Keratinocyte (primary cell): Measurements from ENCODE around the gene C3orf20. TPM values are rescaled to one million over a fixed set of nuclear protein-coding genes. Genes with fewer than 3 reads are reported as not detected.

Experiments used
- DNase-seq: peaks from one replicate; pipeline ENCODE4 v3.0.0-alpha.2; 2011; ENCODE audit warnings: low read depth, missing footprints, low spot score
- FAIRE-seq: peaks from 2 replicates; lab custom pipeline; 2011; peaks lifted over from hg19 to GRCh38; lab: Jason Lieb, UNC
- H2AFZ ChIP-seq: 2 replicates; pipeline ENCODE4 v1.6.0; 2012; ENCODE audit warnings: low read length, control low read depth, inconsistent platforms; ENCODE audit not compliant: control insufficient read depth
- H3K27ac ChIP-seq: 2 replicates; pipeline ENCODE4 v1.5.1; 2011; ENCODE audit warnings: low read length; ENCODE audit not compliant: control insufficient read depth, insufficient read depth
- H3K27me3 ChIP-seq: 3 replicates; pipeline ENCODE4 v1.6.0; 2011; ENCODE audit warnings: low read length; ENCODE audit not compliant: control insufficient read depth, insufficient read depth; ENCODE audit errors: extremely low read depth
- H3K36me3 ChIP-seq, 2 experiments: 2 replicates in 1 of 2; 3 replicates in 1 of 2; pipeline ENCODE4 v1.5.1; 2011; ENCODE audit warnings: low read length in 2 of 2, mild to moderate bottlenecking in 1 of 2; ENCODE audit not compliant: control insufficient read depth in 2 of 2, insufficient read depth in 2 of 2; ENCODE audit errors: extremely low read depth in 1 of 2
- H3K4me1 ChIP-seq: 3 replicates; pipeline ENCODE4 v1.5.1; 2011; ENCODE audit warnings: low read length; ENCODE audit not compliant: control insufficient read depth, insufficient read depth; ENCODE audit errors: extremely low read depth
- H3K4me2 ChIP-seq: 3 replicates; pipeline ENCODE4 v1.6.0; 2011; ENCODE audit warnings: low read depth, low read length; ENCODE audit not compliant: control insufficient read depth, insufficient read depth; ENCODE audit errors: extremely low read depth
- H3K4me3 ChIP-seq, 3 experiments: fragments of 200-600 bp in 1 of 3; sonication (generic) in 1 of 3; 2 replicates in 2 of 3; 3 replicates in 1 of 3; pipeline ENCODE4 v1.5.1; 2011 to 2016; ENCODE audit warnings: low read length in 3 of 3, mild to moderate bottlenecking in 3 of 3, control low read depth in 2 of 3, inconsistent platforms in 1 of 3, low read depth in 1 of 3, mixed read lengths in 1 of 3, mixed run types in 1 of 3, moderate library complexity in 1 of 3; ENCODE audit not compliant: control insufficient read depth in 2 of 3, insufficient read depth in 2 of 3; ENCODE audit errors: extremely low read depth in 1 of 3
- H3K79me2 ChIP-seq: 2 replicates; pipeline ENCODE4 v1.6.0; 2012; ENCODE audit warnings: low read length; ENCODE audit not compliant: control insufficient read depth, insufficient read depth
- H3K9ac ChIP-seq: 3 replicates; pipeline ENCODE4 v1.6.0; 2011; ENCODE audit warnings: low read length; ENCODE audit not compliant: control insufficient read depth, insufficient read depth; ENCODE audit errors: extremely low read depth
- H3K9me1 ChIP-seq: 3 replicates; pipeline ENCODE4 v1.6.0; 2011; ENCODE audit warnings: low read length; ENCODE audit not compliant: control insufficient read depth, insufficient read depth; ENCODE audit errors: extremely low read depth
- H3K9me3 ChIP-seq: 2 replicates; pipeline ENCODE4 v1.5.1; 2012; ENCODE audit warnings: low read depth, low read length; ENCODE audit not compliant: control insufficient read depth
- H4K20me1 ChIP-seq: 3 replicates; pipeline ENCODE4 v1.6.0; 2011; ENCODE audit warnings: low read length; ENCODE audit not compliant: control insufficient read depth, insufficient read depth; ENCODE audit errors: extremely low read depth
- CTCF ChIP-seq, 3 experiments: IDR thresholded peaks in 1 of 3; conservative IDR thresholded peaks in 1 of 3; optimal IDR thresholded peaks in 1 of 3; 2 replicates in 2 of 3; 3 replicates in 1 of 3; pipeline versions ENCODE3 to v1.5.1; 2011; ENCODE audit warnings: low read length in 3 of 3, mild to moderate bottlenecking in 3 of 3, moderate library complexity in 2 of 3, control low read depth in 1 of 3, inconsistent platforms in 1 of 3; ENCODE audit not compliant: insufficient read depth in 2 of 3; ENCODE audit errors: extremely low read depth in 1 of 3
- EZH2 ChIP-seq: IDR thresholded peaks from one replicate; pipeline ENCODE4 v1.6.1; 2012; ENCODE audit warnings: inconsistent platforms, mild to moderate bottlenecking, low read length, moderate library complexity
- dilution Hi-C: fragments of 300-500 bp; cut with MboI; formaldehyde crosslinking; loops from one replicate; pipeline ENCODE4 v1.7.0; 2020; ENCODE audit warnings: low sequenced_read_pairs; ENCODE audit not compliant: extremely low pct_ligation_motif_present
- polyA plus RNA-seq, 5 experiments: library from polyadenylated mRNA; depleted of rRNA in 3 of 5; stranded (reverse) in 3 of 5; stranded (forward) in 1 of 5; unstranded in 1 of 5; fragments of >200 nt; gene quantifications; 1 replicate in 1 of 5; 2 replicates in 3 of 5; 3 replicates in 1 of 5; pipeline versions ENCODE4 v1.2.1 to v1.2.3, GENCODE V29; 2011 to 2012; ENCODE audit warnings: missing spikeins in 2 of 5, low read depth in 1 of 5, low replicate concordance in 1 of 5

Gene C3orf20
- polyA plus RNA-seq, 1 donor (not counting 4 experiments of a cell fraction or from before 2014, with no cell fraction given) = not detected

GRCh38 chr3:14814411-14814871 is 139.5 kb downstream of the C3orf20 start:
- DNase-seq (no peak), FAIRE-seq (no peak)
- Histone ChIP-seq H4K20me1 (peaks cover 3% of the 10 kb centered on the region), H3K36me3 (no peaks in the 10 kb centered on the region), H3K9ac (no peak overlapping the region), H3K79me2 (no peaks in the 10 kb centered on the region), H3K4me3 (no peak overlapping the region), H3K9me3 (no peaks in the 10 kb centered on the region), H2AFZ (no peak overlapping the region), H3K27me3 (peaks cover 54% of the 10 kb centered on the region), H3K9me1 (no peaks in the 10 kb centered on the region), H3K27ac (no peak overlapping the region), H3K4me2 (no peak overlapping the region), H3K4me1 (no peaks in the 10 kb centered on the region)
- dilution Hi-C loops = no loop called here
- TF ChIP-seq CTCF (optimal IDR thresholded peaks at IDR 0.05 in 1 of 3, IDR thresholded peaks at IDR 0.05 in 1 of 3, conservative IDR thresholded peaks at IDR 0.05 in 1 of 3; ENCODE audit: extremely low read depth in 1 of 3, insufficient read depth in 2 of 3, low read length in 3 of 3) (no peak), EZH2 (no peak)

GRCh38 chr3:14816359-14816758 is 141.4 kb downstream of the C3orf20 start:
- Histone ChIP-seq H3K4me2 (no peak overlapping the region), H3K9me1 (no peaks in the 10 kb centered on the region), H3K4me1 (no peaks in the 10 kb centered on the region), H3K79me2 (no peaks in the 10 kb centered on the region), H4K20me1 (no peaks in the 10 kb centered on the region), H3K36me3 (no peaks in the 10 kb centered on the region), H3K9ac (no peak overlapping the region), H3K27me3 (peaks cover 39% of the 10 kb centered on the region), H3K27ac (no peak overlapping the region), H2AFZ (no peak overlapping the region), H3K9me3 (no peaks in the 10 kb centered on the region), H3K4me3 (no peak overlapping the region)
- DNase-seq (no peak), FAIRE-seq (no peak)
- dilution Hi-C loops = no loop called here
- TF ChIP-seq CTCF (optimal IDR thresholded peaks at IDR 0.05 in 1 of 3, IDR thresholded peaks at IDR 0.05 in 1 of 3, conservative IDR thresholded peaks at IDR 0.05 in 1 of 3; ENCODE audit: extremely low read depth in 1 of 3, insufficient read depth in 2 of 3, low read length in 3 of 3) (no peak), EZH2 (no peak)
